ENCODE results near the gene RANGRF. TPM values are rescaled to one million over a fixed set of nuclear protein-coding genes. Genes with fewer than 3 reads are reported as not detected.

RANGRF gene
- polyA plus RNA-seq, 4 donors, result 27.5 to 33.6 (median 31.3) TPM

DNA sequence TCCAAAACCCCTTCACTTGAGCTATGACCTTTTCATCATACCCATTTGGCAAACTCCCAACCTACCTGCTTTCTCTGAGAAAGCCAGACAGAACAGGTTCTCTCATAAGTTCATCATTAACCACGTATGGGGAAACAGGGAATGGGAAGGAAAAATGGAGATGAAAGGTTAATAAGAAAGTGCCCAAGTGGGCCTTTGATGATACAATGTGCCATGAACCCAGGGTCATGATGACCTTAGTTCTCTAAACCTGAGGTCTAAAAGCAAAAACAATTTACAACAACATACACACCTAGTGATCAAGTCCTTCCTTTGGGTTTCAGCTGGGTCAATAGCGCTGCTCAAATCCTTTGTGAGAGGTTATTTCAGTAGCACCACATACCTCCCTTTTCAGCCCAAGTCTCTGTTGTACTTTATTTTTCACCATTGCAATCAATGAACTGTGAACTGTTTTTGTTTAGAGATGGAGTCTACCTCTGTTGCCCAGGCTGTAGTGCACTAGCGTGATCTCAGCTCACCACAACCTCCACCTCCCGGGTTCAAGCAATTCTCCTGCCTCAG, 14.5 kb upstream of the RANGRF start:
- DNase-seq (ENCODE audit: low read depth in 4 of 4, low spot score in 3 of 4), result peak in 3 of 4 donors; percentile 36 to 50 (median 43)

DNA sequence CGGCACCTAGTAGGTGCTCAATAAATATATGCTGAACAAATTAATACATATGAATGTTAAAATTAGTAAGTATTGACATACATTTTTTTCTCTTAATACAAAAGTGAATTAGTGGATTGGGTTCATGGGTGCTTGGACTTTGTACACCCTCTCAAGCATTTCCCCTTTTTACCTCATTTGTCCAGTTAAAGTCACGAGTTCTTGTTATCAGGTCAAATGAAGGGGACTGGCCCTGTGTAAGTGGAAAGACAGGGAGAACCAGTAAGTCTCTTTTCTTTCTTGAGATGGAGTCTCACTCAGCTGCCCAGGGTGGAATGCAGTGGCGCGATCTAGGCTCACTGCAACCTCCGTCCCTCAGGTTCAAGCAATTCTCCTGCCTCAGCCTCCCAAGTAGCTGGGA, 13.7 kb upstream of the RANGRF start:
- no peak for DNase-seq (ENCODE audit: low read depth in 4 of 4, low spot score in 3 of 4)

DNA sequence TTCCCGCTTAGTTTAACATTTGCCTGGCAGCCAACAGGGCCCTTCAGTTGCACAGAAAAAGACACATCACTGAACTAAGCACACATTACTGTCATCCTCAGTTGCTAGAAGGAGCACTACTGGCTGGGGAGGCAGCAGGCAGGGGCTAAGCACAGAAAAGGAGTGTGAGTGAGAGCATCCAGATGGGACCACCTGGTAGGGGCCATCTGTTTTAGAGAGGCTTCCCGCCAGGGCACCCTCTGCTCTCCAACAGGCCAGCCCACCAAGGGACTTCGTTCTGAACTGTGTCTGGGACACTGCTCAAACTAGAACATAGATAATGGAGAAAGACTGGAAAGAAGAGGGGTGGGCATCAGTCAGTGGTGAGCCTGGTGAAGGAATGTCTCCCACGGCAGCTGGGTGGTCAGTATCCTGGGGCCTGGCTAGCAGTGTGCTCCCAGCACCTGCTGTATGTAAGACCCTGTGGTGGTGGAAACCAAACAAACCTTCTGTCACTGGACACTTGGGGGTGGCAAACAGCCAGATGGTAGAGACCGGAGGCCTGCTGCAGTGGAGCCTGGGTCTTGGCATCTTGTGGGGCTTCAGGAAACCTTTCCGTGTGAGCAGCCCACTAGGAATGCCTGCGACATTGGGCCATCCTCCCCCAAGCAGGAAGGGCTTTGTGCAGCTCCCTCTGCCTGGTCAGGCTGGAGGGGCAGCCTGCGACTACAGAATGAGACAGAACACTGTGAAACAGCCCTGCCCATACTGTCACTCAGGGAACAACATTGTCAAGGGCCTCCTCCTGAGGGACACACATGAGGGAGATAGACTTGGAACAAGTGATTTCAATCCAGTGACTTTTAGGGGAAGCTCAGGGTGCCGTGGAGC, 12.8 kb upstream of the RANGRF start:
- DNase-seq (ENCODE audit: low read depth in 4 of 4, low spot score in 3 of 4), result no peak

DNA sequence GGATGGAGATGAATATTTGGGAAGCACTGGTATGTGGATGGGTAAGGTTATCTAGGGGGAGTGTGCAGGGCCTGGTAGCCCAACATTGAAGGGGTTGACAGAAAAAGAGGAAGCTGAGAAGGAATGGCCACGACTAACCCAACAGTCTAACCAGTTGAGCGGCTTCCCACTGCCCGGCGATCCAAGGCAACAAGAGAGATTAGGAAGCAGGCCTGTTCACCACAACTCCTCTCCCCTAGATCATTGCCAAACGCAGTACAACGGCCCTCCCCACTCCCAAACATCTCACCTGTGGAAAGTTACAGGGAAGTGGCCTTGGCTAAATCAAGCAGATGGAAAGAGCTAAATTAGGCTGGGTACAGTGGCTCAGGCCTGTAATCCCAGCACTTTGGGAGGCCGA, 11.2 kb upstream of the RANGRF start:
- no peak for DNase-seq (ENCODE audit: low read depth in 4 of 4, low spot score in 3 of 4)

DNA sequence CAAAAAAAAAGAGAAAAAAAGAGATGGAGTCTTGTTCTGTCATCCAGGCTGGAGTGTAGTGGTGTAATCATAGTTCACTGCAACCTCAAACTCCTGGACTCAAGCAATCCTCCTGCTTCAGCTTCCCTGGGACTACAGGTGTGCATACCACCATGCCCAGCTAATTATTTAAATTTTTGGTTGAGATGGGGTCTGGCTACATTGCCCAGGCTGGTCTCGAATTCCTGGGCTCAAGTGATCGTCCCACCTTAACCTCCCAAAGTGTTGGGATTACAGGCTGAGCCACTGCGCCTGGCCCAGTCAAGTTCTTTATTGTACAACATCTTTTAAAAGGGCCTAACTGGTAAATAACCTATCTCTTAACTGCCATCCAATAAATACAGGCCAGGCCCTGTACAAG, 6.1 kb upstream of the RANGRF start:
- no peak for DNase-seq (ENCODE audit: low read depth in 4 of 4, low spot score in 3 of 4)

DNA sequence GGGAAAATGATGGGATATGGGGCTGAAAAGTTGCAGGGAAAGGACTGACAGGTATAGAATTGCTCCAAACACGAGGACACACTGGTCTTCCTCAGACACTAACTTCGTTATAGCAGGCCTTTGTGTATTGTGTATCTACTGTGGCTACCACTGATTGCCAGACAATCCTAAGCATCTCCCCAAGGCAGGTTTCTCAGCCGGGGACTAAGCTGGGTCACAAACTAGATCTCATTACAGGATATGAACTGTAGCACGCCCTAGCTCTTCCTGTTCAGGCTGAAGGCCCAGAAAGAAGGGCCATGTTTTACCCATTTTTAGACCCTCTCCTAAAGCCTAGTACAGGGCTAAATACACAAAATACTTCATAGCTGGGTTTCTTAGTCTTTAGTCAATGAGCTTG, 5.1 kb upstream of the RANGRF start:
- no peak for DNase-seq (ENCODE audit: low read depth in 4 of 4, low spot score in 3 of 4)

DNA sequence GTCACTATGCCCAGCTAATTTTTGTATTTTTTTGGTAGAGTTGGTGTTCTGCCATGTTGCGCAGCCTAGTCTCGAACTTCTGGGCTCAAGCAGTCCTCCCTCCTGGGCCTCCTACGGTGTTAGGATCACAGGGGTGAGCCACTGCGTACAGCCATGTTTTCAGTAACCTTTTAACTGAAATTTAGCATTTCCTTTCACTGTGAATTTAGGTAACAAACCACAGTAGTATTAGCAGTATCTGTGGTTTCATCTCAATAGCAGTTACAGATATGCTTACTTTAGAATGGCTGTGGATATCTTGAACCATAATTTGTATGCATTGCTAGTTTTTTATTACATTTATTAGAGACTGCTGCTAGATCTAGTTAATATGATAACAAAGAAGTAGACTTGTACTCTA, 4.3 kb upstream of the RANGRF start:
- no peak for DNase-seq (ENCODE audit: low read depth in 4 of 4, low spot score in 3 of 4)

DNA sequence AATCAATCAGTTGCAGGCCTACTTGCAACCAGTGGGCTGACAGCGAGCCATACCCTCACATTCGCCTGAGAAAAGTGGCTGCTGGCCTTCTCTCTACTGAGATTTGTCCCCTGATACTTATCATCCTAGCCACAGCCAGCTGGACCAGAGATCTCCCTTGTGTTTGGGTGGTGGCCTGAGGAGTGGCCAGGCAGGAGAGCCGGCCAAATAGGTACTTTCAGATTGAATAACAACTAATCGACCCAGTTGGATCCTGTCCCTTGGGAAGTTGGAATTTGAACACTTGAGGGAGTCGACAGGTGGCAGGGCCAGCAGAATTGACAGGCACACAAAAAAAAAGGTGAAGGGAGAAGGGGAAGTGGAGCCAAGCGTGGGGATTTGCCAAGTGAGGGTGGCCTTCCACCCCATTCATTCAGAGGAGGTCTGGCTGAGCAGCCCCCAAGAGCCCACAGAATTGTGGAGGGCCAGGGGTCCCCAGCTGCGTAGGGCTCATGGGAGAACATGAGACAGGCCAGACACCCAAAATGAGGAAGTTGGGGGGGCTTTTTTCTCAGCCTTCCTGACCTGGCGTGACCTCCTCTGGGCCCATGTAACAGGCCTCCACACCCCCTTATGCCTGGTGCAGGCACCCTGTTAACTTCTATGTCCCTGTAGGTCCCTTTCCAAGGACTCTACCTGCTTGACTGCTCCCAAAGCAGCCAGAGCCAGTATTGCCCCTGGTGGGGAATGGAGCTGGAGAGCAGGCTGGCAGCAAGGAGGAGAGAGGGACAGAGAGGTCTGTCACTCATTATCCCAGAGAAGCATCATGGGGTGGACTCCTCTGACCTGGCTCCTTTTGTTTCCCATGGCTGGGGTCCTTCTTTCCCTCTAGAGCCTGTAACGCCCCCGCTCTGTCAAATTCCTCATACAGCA, 2.9 kb upstream of the RANGRF start:
- no peak for DNase-seq (ENCODE audit: low read depth in 4 of 4, low spot score in 3 of 4)

DNA sequence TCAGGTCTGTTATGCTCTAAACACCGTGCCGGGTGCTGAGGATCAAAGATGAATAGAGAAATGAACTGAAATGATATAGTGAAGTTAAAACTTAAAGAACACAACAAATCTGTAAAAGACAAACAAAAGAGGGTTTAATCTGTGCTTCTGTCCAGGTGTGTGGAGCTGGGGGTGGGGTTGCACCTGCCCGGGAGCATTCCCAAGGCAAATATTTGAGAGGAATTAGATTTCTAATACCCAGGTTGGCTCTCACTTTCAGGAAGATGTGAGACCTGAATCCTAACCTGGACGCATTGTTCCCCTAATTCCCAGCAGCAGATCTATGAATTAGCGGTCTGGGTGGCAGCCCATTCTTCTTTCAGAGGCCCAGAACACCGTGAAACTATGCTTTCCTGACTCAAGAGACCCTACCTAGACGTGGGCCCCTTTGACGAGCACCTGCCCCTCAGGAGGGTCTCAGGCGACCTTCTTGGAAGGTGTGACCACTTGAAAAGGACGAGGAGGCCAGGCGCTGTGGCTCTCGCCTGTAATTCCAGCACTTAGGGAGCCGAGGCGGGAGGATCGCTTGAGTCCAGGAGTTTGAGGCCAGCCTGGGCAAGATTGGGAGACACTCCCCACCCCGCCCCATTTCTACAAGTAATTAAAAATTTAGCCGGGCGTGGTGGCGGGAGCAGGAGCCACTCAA, 677 bp upstream of the RANGRF start:
- no peak for DNase-seq (ENCODE audit: low read depth in 4 of 4, low spot score in 3 of 4)

DNA sequence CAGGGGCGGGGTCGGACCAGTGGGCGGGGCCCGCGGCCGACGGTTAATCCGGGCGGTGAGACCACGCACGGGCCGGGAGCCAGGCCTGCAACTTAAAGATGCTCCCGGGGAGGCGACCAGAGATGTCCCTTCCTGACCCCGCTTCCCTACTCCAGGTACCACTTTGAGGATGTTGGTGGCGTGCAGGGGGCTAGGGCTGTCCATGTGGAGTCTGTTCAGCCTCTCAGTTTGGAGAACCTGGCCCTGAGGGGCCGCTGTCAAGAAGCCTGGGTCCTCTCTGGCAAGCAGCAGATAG, 580 bp downstream of the RANGRF start:
- DNase-seq (ENCODE audit: low read depth in 4 of 4, low spot score in 3 of 4), result no peak

DNA sequence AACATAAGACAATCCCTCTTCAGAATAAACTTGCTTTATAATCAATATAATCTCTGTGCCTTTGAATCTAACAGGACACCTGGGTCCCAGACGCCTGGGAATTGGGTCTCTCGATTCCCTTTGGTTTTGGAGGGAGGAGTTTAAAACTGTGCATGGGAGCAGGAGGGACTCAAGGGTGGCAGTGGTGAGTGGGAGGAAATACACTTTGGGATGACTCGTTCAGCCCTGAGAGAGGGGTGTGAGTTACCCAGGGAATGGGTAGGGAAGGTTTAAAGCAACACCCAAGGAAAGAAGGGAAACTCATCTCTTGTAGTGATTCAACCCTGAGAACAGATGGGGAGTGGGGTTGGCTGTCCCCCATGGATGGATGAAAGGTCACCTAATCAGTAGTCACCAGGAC, 1.6 kb downstream of the RANGRF start:
- DNase-seq (ENCODE audit: low read depth in 4 of 4, low spot score in 3 of 4), result no peak

DNA sequence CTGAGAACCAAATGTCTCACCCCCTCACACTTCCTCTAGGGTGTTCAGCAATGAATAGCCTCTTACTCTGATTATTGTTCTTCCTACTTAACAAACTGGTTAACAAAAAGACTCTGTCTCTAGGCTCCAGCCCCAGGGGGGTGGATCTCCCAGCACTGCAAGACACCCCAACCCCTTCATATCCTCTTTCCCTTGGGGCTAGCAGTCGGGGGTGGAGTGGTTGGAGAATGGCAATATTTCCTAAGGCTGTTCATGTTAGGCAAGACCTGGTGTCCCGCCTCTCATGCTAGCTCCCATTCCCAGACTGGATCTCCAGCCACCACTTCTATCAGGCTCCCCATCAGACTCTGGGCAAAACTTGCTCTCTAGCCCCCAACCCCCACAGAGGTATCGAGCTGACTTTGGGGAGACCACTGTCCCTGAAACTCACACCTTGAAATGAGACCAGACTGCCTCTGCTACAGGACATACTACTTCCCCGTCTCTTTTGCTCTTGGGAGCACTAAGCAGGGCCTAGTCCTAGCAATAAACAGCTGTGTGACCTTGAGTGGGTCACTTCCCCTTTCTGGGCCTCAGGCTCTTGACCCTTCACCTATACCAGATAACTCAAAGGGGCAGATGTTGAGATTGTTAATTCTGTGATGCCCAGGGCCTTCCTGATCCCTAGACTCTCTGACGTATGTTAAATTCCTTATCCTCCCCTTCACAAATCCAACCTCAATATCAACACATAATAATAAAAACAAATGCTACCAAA, 4.3 kb downstream of the RANGRF start:
- DNase-seq (ENCODE audit: low read depth in 4 of 4, low spot score in 3 of 4), result no peak

DNA sequence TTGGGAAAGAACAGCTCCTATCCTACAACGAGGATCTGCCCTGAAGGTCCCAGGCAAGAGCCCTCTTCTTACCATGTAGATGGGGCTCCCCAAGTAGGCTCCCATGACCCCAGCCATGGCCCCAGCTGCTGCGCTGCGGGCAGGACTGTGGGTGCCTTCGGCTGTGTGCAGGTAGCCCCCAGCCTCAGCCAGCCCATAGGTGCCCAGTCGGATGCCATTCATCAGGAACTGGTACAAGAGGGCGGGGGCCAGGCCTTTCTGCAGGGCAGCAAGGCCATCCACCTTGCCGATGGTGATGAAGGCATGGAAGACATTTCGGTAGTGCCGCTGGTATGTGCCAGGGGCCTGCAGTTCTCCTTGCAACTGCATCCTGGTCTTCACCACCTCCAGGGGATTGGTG, 5.9 kb downstream of the RANGRF start:
- DNase-seq (ENCODE audit: low read depth in 4 of 4, low spot score in 3 of 4), result no peak

DNA sequence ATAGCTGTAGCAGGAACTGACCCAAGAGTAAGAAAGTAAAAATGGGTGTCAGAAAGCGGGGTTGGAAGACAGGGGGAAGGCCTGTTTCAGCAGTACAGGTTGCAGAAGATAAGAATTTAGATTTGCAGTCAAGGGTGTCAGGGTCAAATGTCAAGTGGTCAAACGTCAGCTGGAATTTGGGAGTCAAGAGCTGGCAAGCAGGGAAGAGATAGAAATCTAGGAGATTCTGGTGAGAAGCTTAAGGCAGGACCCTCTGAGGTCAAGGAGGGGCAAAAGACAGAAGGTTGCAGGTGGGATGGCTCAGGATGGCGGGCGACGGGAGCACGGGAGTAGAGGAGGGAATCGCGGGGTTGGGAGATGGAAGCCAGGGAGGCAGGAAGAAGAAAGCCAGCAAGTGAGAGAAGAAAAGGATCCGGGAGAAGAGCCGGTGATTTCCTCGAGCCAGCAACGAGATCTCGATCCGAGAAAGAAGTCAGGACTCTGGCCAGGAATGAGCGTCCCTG, 6.4 kb downstream of the RANGRF start:
- no peak for DNase-seq (ENCODE audit: low read depth in 4 of 4, low spot score in 3 of 4)

DNA sequence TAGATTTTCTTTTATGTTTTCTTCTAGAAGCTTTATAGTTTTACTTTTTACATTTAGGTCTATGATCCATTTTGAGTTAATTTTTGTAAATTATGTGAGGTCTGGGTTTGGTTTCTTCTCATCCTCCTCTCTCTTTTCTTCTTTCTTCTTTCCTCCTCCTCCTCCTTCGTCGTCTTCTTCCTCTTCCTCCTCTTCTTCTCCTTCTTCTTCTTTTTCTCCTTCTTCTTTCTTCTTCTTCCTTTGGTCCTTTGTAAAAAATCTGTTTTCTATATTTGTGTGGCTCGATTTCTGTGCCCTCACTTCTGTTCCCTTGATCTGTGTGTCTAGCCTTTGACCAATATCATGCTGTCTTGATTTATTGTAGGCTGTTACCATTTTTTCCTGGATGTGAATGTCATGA, 11.8 kb downstream of the RANGRF start:
- DNase-seq (ENCODE audit: low read depth in 4 of 4, low spot score in 3 of 4), result no peak

DNA sequence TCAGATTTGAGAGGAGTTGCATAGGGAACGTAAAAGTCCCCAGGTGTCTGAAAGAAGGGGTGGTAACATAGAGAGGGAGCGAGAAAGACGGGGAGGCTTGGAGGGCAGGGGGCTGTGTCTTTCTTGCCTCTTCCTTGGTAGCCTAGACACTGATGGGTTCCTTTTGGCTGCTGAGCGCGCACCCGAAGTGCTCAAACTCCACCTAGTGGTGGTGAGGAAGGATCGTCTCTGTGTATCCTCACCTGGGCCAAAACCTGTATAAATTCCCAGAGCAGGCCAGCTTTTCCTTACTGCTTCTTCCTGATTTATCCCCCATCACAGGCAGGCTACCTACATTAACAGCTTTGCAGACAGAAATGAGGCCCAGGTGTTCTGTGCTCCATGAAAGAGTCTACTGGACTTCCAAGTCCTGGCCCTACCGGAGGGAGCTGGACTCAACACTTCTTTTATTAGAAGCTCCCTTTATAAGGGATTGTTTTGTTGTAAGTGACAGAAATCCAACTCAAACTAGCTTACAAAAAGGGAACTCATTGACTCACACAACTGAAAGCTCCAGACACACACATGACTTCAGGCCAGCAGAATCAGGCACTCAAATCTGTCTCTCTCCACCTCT, 12.3 kb downstream of the RANGRF start:
- DNase-seq (ENCODE audit: low read depth in 4 of 4, low spot score in 3 of 4), result peak in 3 of 4 donors; percentile 49 to 59 (median 59)

DNA sequence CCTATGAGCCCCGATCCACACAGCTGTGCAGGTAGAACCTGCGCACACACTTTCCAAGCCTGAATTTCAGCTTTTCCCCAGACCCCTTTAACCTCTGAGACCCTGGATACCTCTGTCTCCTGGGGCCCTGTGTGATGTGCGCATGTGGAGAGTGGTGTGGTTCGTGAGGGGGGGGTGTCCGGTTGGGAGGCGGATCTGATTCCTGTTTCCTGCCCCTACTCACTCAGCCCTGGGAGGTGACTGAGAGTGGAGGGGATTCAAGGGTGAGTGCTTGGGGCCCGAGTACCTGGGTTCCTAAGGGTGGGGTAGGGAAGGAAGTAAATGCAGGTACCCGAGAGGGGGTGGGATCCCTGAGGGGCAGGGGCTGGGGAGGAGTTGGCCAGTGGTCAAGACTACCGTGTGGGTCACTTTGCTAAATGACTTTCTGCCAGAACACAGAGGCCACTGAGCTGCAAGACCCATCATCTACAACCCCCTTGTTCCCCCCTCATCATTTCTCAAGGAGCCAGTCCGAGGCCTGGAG, 22.2 kb downstream of the RANGRF start:
- DNase-seq (ENCODE audit: low read depth in 4 of 4, low spot score in 3 of 4), result no peak

DNA sequence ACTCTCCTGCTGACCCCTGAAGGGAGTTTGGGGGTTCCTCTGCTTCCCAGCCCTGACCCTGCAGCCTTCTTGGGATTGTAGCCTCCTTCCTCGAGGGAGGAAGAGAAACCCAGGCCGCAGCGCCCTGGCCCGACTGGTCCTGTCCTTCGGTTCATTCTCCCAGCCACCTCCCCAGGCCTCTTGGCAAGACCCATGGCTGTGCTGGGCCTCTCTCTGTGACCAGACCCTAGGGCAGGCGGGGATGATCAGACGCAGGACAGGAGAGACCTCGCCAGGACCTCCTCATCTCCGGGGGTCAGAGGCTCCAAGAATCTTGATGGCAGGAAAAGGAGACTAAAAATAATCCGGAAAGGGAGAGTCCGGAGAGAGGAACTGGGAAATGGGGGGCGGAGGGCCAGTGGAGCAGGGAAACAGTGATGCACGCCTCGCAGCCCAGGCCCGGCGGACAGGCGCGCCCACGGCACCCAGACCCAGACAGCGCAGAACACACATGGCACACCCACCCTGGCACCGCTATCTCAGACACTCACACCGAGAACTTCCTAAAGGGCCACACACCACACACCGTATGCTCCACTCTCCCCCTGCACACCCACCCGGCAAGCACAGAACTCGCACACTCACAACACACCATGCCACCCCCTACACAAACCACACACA, 22.8 kb downstream of the RANGRF start:
- DNase-seq (ENCODE audit: low read depth in 4 of 4, low spot score in 3 of 4), result no peak

DNA sequence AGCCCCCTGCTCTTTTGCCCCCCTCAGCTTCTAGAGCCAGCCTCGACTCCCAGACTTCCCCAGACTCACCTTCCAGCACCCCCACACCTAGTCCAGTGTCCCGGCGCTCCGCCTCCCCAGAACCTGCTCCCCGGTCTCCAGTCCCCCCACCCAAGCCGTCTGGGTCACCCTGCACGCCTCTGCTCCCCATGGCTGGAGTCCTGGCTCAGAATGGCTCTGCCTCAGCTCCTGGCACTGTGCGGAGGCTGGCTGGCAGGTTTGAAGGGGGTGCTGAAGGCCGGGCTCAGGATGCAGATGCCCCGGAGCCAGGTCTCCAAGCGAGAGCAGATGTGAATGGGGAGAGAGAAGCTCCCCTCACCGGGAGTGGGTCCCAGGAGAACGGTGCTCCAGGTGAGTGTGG, 23.8 kb downstream of the RANGRF start:
- no peak for DNase-seq (ENCODE audit: low read depth in 4 of 4, low spot score in 3 of 4)
